Stimulated activated CD4-positive, alpha-beta T cell treated with anti-CD3 and anti-CD28 coated beads, TNF-alpha, amount 100 ng/mL, for 4 hours (primary cell): ENCODE data around the gene CPA3.

Experiments used
- DNase-seq, 3 experiments: peaks; one replicate each; pipeline ENCODE4 v3.0.0-alpha.2; 2020; ENCODE audit warnings: low read depth in 3 of 3

Gene CPA3, protein sequence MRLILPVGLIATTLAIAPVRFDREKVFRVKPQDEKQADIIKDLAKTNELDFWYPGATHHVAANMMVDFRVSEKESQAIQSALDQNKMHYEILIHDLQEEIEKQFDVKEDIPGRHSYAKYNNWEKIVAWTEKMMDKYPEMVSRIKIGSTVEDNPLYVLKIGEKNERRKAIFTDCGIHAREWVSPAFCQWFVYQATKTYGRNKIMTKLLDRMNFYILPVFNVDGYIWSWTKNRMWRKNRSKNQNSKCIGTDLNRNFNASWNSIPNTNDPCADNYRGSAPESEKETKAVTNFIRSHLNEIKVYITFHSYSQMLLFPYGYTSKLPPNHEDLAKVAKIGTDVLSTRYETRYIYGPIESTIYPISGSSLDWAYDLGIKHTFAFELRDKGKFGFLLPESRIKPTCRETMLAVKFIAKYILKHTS

DNA sequence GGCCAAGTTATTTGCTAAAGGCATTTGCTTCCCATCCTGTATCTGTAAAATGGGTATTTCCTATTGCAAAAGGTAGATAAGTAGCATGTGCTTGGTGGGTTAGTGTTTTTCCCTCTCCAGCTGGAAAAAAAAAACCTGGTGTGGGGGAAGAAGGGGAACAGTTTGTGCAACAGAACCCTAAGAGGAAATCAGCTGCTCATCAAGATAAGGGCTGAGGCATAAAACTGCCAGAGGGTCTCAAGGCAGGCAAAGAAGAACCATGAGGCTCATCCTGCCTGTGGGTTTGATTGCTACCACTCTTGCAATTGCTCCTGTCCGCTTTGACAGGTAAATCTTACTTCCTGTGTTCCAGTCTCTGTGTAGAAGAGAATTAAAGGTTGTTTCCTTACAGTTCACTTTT lies at the start of gene CPA3:
CPA3 (plus strand) TSS at position 248 of the 400 bp plus-strand sequence; CDS start at position 260, 12 bp downstream.
- DNase-seq, result no peak

DNA sequence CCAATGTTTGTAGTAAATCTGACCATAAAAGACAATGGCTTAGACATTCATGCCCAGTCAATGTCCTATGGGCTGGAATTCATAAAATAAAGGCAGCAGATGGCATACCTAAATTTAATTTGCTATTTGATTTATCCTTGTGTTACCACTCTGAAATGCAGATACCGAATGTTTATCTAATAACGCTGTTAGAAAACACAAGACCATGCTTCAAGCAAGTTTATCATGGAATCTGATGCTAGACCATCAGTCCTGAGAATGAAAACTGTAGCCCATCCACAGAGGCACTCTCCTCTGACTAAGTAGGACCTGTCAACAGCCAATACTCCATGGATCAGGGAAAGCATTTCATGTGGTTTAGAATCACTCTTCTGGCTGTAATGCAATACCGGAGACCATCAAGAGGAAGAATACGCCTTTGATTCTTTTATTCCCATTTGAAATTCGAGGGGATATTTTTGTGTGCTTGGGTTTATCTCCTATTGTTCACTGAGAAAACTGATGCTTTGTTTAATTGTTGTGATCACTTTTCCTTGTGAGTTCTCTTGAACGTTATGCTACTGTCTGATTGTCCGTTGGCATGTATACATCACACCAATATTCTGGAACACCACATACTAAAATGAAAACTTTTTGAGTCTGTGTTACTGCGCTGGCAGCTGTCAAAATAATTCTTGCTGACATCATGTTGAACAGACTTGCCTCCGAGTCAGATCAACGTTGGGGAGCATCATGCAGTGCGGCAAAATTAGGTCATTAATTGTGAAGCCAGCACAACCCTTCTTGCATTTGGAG lies 49.6 kb upstream of the CPA3 start:
- no peak for DNase-seq

DNA sequence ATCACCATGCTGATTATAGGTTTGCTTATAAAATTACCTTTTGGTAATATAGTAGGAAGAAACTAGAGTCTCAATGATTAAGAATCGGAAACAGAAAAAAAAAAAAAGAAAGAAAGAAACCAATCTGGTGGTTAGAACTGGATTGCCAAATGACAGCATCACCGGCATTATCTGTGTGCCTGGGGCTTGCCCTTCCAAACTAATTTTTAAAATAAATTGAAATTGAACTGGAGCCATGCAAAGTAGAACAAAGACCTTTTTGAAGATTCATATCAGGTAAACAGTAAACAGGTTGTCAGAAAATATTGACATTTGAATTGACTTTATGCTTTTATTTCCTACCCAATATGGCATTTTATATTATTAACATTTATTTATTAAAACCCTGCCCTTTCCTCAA lies 48.7 kb upstream of the CPA3 start:
- DNase-seq, result no peak

DNA sequence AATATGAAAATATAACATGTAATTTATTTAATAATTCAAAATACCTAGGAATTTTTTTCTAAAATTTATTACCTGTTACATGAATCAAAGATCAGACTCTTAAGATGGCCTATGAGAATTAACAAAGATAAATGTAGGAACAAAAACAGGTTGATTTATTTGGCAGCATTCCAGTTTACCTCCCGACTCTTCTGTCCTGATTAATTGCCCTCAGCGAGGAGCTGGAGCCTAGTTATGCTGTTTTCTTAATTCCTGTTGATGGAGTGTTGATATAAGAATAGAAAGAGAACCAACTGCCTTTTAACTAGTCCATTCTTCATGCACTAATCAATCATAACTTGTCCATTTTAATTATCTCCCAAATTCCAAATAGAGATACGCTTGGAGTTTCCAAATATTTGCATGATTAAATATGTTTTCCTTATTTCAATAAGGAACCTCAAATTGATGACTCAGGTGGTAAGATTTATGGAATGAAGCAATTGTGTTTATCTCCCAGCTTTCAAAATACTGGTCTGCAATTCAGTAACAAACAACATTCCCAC lies 48.0 kb upstream of the CPA3 start:
- no peak for DNase-seq

DNA sequence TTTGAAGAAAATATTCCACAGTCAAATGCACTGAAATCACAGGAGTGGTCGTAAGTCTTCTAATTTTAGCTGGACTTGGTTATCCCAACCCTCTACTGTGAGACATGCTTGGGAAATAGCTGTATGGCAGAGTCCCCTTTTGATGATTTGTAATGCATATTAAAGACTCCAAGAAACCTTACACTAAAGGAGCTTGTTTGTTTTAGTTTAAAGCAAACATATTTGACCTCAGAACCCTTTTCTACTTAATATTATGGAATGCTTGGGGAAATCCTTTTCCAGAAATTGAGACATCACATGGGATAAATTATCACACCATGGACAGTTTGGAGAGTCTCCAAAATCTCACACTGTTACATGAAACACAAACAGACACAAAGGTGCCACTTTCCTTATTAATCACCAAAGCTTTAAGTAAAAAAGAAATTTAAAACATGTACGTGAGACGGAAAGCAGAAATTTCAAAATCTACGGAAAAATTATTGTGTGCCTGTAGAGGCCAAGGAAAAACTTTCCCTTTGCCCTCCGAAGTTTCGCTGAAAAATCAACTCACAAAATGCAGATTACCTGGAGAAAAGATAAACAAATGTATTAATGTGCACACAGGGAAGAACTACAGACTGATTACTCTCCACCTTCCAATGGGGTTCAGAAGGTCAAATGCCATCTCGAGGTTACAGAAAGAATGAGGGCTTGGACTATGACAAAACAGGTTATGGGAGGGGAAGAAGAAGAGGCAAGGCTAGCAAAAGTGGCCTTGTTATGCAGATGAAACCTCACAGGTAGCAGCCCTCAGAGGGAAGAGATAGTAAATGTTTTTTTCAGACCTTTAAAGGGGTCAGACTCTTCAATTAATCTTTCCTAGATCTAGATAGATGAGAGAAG lies 44.5 kb upstream of the CPA3 start:
- no peak for DNase-seq

DNA sequence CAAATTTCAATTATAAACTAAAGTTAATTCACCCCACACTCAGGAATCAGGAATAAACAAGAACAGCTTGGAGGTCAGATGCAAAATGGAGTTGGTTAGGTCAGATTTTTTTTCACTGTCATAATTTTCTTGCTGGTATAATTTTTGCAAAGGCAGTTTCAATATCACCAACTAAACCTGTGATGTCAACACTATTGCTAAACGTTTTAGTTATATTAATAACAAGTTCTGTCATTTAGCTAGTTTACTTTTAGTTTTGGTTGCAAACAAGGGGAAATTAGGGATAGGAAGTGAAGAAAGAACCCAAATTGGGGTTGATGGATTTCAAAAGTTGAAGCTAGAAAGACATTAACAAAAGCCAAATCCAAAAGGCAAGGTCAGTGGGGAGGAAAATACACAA lies 42.1 kb upstream of the CPA3 start:
- DNase-seq, result no peak

DNA sequence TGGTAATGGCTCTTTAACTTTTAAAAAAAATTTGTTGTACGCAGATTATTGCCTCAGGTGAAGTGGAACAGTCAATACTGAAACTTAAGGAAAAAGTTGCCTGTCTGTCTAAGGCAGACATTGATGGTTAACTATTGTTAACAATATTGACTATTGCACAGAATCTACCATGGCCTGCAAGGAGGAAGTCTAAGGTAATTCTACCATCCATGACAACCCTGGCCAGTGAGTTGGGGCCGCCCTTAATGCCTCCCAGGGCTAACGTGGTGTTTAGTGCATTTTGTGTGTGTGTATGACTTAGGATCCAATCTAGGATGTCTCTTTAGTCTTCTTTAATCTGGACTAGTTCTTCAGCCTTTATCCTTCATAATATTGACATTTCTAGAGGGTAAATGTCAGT lies 39.6 kb upstream of the CPA3 start:
- DNase-seq, result no peak

DNA sequence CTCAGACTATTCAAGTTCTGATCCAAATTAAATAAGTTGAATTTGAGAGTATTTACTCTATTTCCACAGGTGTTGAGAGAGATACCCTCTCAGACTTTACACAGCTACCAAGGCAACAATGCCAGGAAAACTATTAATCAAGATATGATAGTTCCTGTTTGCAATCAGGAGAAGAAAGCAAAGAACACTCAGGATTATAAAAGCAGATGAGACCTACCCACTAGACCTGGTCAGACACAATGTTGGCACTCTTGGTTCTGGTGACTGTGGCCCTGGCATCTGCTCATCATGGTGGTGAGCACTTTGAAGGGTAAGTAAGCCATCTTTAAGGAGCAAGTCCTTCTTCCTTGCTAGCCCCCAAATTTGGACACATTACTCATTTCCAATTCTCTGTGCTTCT lies 37.5 kb upstream of the CPA3 start, which contains the start of gene CPB1:
CPB1 (plus strand) TSS at position 227 of the 400 bp plus-strand sequence; CDS start at position 240, 13 bp downstream.
- DNase-seq, result no peak

DNA sequence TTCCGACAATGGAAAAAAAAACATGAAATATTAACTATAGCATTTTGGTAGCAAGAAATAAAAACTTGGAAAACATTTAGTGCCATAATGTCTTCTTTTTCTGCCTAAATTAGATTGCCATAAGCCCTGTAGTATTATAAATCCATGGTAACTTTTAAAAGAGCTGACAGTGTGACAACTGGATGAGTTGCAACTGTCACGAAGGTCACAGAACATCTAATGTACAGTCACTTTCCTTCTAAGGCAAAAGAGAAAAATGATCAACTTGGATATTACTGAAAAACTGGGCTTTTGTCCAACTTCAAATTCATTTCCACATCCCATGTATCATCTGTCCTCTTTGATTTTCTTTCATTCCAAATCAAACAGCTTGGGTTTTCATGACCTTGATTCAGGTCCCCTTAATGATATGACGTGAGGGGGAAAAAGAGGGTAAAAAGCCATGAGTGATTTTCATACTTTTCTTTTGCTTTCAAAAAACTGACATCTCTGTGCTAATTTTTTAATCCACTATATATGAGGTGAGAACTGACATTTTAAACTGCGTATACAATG lies 36.9 kb upstream of the CPA3 start:
- DNase-seq, result no peak

DNA sequence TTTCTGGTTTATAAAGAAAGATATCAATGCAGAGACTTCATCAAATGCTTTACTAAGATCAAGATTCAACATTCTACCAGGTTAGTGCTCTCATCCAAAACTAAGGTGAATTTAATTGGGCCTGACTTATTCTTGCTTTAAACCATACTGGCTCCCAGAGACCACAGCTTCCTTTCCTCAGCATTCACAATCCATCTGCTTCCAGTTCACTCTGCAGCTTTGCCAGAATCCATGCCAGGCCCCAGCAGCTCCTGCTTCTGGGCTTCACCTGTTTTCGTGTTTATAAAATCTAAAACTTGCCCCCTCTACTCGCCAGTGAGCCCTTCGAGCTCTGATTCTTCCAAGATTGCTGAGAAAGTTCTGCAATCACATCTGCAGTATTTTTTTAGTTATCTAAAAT lies 35.2 kb upstream of the CPA3 start:
- no peak for DNase-seq

DNA sequence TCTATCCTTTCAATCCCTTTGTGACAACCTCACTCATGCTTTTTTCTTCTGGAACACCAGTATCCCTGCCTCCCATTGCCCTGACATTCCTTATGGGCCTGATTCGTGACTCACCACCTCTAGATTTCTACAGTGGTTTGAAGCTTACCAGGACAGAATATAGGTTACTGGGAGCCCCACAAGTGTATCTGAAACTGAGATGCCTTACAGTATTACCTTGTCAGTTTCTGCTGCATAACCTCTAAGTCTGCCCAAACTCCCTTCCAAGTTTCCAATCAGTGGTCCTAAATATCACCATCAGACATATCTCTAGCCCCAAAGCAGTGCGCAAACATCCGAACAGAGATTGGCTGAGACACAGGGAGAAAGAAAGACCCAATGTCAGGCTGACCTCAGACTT lies 31.9 kb upstream of the CPA3 start:
- DNase-seq, result no peak

DNA sequence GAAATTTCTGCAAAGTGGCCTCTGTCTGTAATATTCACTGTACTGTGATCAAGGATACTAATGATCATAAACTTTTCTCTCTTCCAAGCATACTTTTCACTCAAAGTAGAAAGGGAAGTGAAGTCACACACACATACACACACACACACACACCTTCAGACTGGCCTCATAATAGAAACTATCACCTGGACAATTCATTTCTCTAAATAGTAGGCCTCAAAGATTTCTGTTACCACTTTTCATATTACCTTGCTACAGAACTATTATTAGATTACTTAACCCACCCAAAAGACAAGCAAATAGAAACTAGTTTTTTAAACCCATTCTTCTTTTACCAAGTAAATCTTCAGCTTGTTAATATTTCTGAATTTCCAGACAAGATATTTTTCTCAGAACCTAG lies 25.3 kb upstream of the CPA3 start:
- no peak for DNase-seq

DNA sequence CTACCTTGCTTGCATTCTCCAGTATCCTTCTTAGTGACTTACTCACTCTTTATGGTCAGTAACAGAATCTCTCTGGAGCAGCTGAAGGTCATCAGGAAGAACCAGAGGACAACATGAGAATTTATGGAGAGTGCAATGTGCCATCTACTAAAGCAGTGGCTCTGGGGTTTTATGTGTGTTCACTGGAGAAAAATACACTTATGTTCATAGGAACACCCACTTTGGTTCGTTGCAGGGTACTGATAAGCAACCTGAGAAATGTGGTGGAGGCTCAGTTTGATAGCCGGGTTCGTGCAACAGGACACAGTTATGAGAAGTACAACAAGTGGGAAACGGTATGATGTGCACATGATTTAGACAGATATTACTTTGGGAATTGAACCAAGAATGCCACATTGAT lies 24.6 kb upstream of the CPA3 start:
- DNase-seq, result no peak

DNA sequence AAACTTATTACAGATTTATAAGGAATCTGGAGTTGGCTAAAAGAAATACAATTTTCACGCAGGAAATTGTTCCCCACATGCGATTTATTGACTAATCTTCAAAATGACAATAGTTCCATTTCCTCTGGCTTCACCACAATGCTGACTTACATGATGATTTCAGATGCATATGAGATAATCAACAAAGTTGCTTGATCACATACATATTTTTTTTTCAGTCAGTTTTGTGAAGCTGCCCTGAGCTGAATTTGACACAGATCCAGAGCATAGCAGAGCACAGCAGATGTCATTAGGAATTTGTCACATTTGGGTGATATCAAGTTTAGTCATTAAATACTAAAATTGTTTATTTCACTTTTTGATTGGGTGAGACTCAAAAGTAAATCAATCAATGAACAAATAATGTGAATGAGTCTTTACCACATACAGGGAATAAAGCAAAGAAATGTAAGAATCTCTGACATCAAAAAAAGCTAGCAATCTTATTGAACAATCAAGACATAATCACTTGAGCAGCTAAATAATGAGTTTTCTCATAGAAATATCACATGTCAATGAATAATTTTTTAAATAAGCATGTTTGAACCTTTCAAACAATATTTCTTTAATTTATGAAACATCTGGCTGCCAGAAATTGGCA lies 19.2 kb upstream of the CPA3 start:
- DNase-seq, result no peak

DNA sequence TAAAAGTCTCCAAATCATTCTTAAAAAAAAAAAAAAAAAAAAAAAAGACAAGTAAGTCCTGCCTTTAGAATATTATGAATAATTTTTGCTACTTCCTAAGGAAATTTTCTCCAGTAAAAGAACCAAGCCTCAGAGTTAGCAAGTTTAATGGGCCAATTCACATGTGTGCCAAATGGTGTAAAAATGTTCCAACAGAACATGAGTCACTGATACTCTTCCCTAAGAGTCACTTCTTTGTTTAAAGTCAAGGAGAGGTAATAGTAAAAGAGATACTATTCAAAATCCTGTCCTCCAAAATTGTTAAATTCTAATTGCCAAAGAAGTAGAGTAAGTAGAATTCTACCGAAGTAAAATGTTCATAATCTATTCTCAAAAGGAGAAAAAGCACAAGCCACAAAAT lies 17.7 kb upstream of the CPA3 start:
- DNase-seq, result no peak

DNA sequence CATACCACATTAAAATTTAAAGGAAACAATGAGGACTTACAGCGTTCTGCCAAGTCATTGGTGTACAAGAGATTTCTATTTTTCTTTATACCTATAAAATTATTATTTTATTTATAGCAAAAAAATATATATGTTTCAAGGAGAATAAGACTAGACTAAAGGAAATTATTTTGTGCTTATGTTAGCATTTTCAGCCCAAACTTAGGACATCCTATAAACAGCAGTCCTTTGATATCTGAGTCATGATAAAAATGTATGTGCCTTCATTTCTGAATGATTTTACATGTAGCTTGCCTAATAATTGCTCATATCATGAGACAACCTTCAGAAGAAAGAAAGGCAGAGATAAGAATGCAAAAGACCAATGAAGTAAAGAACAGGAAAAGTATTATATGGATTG lies 16.7 kb upstream of the CPA3 start:
- no peak for DNase-seq

DNA sequence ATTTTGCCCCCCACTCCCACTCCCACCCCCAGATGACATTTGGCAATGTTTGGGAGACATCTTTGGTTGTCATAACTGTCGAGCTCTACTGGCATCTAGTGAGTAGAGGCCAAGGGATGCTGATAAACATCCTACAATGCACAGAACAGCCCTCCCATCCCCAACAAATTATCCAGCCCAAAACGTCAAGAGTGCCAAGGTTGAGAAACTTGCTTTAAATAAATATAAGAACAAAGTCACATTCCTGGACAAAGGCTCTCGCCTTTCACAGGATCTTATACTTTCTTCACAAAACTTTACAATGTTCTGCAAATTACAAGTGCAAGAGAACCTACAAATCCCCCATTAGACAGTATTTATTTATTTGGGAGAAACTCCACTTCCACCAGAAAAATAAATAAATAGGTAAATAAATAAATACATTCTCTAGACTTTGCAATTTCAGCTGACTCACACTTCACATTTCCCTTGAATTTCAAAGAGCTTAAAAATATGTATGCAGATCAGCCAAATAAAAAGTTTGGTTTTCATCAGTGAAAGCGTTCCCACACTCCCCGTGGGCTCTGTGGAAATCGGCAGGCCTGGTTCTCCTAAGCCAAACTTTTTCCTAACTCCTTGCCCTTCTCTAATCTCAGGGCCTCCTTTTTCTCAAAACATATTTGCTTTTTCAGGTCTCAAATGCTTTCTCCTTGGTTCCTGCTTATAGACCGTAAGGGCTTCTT lies 12.7 kb upstream of the CPA3 start:
- DNase-seq, result no peak

DNA sequence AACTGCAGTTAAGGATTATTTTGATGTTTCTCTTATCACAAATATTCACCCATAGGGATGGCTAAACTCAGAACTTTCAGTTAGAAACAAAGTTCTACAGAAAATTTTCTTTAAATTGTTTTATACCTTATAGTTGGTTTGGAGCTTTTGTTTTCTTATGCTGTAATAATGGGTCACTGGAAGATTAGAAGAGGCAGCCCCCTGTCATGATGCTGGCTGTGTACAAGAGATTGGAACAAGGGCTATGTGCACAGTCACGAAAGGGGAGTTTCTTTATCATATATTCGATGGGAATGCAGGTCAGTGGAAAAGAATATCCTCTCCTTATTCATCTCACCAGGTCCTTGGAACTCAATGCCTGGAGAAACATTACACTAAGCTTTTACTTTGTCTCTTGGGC lies 12.0 kb upstream of the CPA3 start:
- no peak for DNase-seq

DNA sequence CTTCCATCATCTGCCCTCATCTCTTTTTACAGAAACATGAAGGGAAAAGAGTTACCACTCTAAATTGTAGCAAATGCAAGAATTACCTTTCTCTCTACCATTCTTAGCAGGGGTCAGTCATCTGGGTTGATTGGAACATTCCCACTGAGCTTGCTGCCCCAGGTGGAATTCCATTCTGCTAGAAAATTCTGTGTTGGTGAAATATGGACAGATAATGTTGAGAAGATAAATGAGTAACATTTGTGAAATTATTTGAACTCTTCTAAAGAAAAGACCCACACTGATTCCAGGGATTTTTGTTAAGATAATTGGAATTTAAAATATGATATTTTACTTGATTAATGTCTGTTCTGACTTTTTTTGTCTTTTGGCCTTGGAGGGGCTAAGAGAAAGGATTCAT lies 11.0 kb upstream of the CPA3 start:
- DNase-seq, result no peak

DNA sequence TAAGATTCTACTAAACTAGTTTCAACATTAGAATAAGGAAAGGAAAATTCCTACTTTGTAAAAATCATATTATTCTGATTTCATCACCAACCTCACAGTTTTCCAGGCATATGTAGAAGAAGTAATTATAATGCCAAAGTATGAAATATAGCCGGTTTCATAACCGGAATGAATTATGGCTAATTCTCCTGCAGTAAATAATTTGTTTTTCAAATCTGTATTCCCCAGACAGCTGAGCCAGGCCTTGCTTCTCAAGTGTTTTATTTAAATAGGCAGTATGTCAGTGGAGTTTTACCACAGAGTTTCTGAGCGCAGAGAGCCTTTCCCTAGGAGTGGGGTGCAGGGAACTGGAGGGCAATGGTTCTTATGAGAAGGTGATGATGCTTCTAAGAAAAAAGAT lies 8.7 kb upstream of the CPA3 start:
- no peak for DNase-seq
